ENCODE data around the gene RBMS3. TPM values are rescaled to one million over a fixed set of nuclear protein-coding genes. Genes with fewer than 3 reads are reported as not detected.

Gene RBMS3
- total RNA-seq, 1 donor = 81.1 TPM

GRCh38 chr3:29331456-29332194 is 50.8 kb downstream of the RBMS3 start:
- H3K4me1 ChIP-seq (ENCODE audit: insufficient read depth, low read length) = peaks cover 60% of the 10 kb centered on the region
- H3K4me2 ChIP-seq (ENCODE audit: insufficient read depth, low read length) = peak overlapping the region; percentile 67
- H3K27ac ChIP-seq (ENCODE audit: low read depth, low read length) = peak overlapping the region; percentile 84
- no peaks in the 10 kb centered on the region for H3K27me3 ChIP-seq (ENCODE audit: insufficient read depth, low read length)
- H3K79me2 ChIP-seq (ENCODE audit: insufficient read depth, low read length) = peaks cover 84% of the 10 kb centered on the region
- H3K36me3 ChIP-seq (ENCODE audit: insufficient read depth, low read length) = no peaks in the 10 kb centered on the region
- H4K20me1 ChIP-seq (ENCODE audit: insufficient read depth, low read length) = peaks cover 6% of the 10 kb centered on the region
- no peak for TF ChIP-seq CTCF (IDR thresholded peaks at IDR 0.05; ENCODE audit: extremely low read depth, low read depth, low read length)
- DNase-seq (ENCODE audit: insufficient read length, low spot score, missing footprints) = no peak
- H2AFZ ChIP-seq (ENCODE audit: low read length) = no peak overlapping the region
- H3K9me3 ChIP-seq (ENCODE audit: low read depth, low read length) = no peaks in the 10 kb centered on the region
- H3K4me3 ChIP-seq (ENCODE audit: insufficient read depth, low read length) = no peak overlapping the region

- Histone ChIP-seq H3K27me3 (ENCODE audit: insufficient read depth, low read length) (no peaks in the 10 kb centered on the region), H2AFZ (ENCODE audit: low read length) (no peak overlapping the region), H3K4me1 (ENCODE audit: insufficient read depth, low read length) (peaks cover 60% of the 10 kb centered on the region), H3K4me2 (ENCODE audit: insufficient read depth, low read length) (peak overlapping the region; percentile 67), H3K79me2 (ENCODE audit: insufficient read depth, low read length) (peaks cover 83% of the 10 kb centered on the region), H3K4me3 (ENCODE audit: insufficient read depth, low read length) (no peak overlapping the region), H4K20me1 (ENCODE audit: insufficient read depth, low read length) (peaks cover 6% of the 10 kb centered on the region), H3K36me3 (ENCODE audit: insufficient read depth, low read length) (no peaks in the 10 kb centered on the region), H3K27ac (ENCODE audit: low read depth, low read length) (peak overlapping the region; percentile 84), H3K9me3 (ENCODE audit: low read depth, low read length) (no peaks in the 10 kb centered on the region)
- no peak for TF ChIP-seq CTCF (IDR thresholded peaks at IDR 0.05; ENCODE audit: extremely low read depth, low read depth, low read length)
- DNase-seq (ENCODE audit: insufficient read length, low spot score, missing footprints) = no peak
Observed at GRCh38 chr3:29332195-29332637, 51.3 kb downstream of the RBMS3 start.

- Histone ChIP-seq H3K27ac (ENCODE audit: low read depth, low read length) (peak overlapping the region; percentile 3), H4K20me1 (ENCODE audit: insufficient read depth, low read length) (peaks cover 6% of the 10 kb centered on the region), H3K4me3 (ENCODE audit: insufficient read depth, low read length) (no peak overlapping the region), H3K9me3 (ENCODE audit: low read depth, low read length) (no peaks in the 10 kb centered on the region), H3K27me3 (ENCODE audit: insufficient read depth, low read length) (no peaks in the 10 kb centered on the region), H3K4me1 (ENCODE audit: insufficient read depth, low read length) (peaks cover 60% of the 10 kb centered on the region), H3K79me2 (ENCODE audit: insufficient read depth, low read length) (peaks cover 82% of the 10 kb centered on the region), H3K4me2 (ENCODE audit: insufficient read depth, low read length) (peak overlapping the region; percentile 6), H2AFZ (ENCODE audit: low read length) (no peak overlapping the region), H3K36me3 (ENCODE audit: insufficient read depth, low read length) (no peaks in the 10 kb centered on the region)
- DNase-seq (ENCODE audit: insufficient read length, low spot score, missing footprints) = no peak
- TF ChIP-seq CTCF (IDR thresholded peaks at IDR 0.05; ENCODE audit: extremely low read depth, low read depth, low read length) = no peak
Observed at GRCh38 chr3:29333576-29333975, 52.7 kb downstream of the RBMS3 start.

GRCh38 chr3:29334706-29335105 is 53.8 kb downstream of the RBMS3 start:
- H3K9me3 ChIP-seq (ENCODE audit: low read depth, low read length) = no peaks in the 10 kb centered on the region
- H3K27ac ChIP-seq (ENCODE audit: low read depth, low read length) = peak overlapping the region; percentile 88
- TF ChIP-seq CTCF (IDR thresholded peaks at IDR 0.05; ENCODE audit: extremely low read depth, low read depth, low read length) = no peak
- peaks cover 60% of the 10 kb centered on the region for H3K4me1 ChIP-seq (ENCODE audit: insufficient read depth, low read length)
- H3K27me3 ChIP-seq (ENCODE audit: insufficient read depth, low read length) = no peaks in the 10 kb centered on the region
- no peak overlapping the region for H2AFZ ChIP-seq (ENCODE audit: low read length)
- peak overlapping the region; percentile 53 for H3K4me3 ChIP-seq (ENCODE audit: insufficient read depth, low read length)
- peaks cover 6% of the 10 kb centered on the region for H4K20me1 ChIP-seq (ENCODE audit: insufficient read depth, low read length)
- DNase-seq (ENCODE audit: insufficient read length, low spot score, missing footprints) = peak; percentile 29
- peak overlapping the region; percentile 79 for H3K4me2 ChIP-seq (ENCODE audit: insufficient read depth, low read length)
- H3K79me2 ChIP-seq (ENCODE audit: insufficient read depth, low read length) = peaks cover 83% of the 10 kb centered on the region
- no peaks in the 10 kb centered on the region for H3K36me3 ChIP-seq (ENCODE audit: insufficient read depth, low read length)

Data from osteoblast (primary cell).